ENCODE data around the gene TCP10L. TPM values are rescaled to one million over a fixed set of nuclear protein-coding genes. Genes with fewer than 3 reads are reported as not detected.
A peak's percentile ranks its signal among the peaks of the same experiment; 100 is the strongest.

Gene TCP10L
- total and polyA plus RNA-seq, 2 of the 13 experiments (the other 11 are each of a cell fraction or from before 2014, with no cell fraction given), result 0.90 to 2.4 TPM

DNA sequence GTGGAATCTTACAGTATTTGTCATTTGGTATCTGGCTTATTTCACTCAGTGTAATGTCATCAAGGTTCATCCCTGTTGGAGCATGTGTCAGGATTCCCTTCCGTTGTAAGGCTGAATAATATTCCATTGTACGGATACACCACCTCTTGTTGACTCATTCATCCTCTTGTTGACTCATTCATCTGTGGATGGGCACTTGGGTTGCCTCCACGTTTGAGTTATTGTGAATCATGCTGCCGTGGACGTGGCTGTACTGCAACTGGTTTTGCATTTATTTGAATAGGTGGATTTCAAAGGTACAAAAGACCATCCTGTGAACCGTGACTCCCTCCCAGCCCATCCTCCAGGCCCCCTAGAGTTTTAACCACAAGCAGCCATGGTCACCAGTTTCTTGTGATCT lies 11.9 kb upstream of the TCP10L start (continued):
- TF ChIP-seq ZNF30 (CRISPR knock-in tag; IDR thresholded peaks at IDR 0.05) (no peak), ZNF17 (CRISPR knock-in tag; IDR thresholded peaks at IDR 0.05) (no peak), NFIC (IDR thresholded peaks at IDR 0.05; ENCODE audit: low read length) (peak; percentile 56; the same call in 1 of the 2 replicates), NR1H2 (CRISPR knock-in tag; IDR thresholded peaks at IDR 0.05; ENCODE audit: borderline replicate concordance, low read depth) (no peak), MXD4 (CRISPR knock-in tag; IDR thresholded peaks at IDR 0.05) (no peak), ZNF264 (CRISPR knock-in tag; IDR thresholded peaks at IDR 0.05) (no peak), CAMTA2 (CRISPR knock-in tag; IDR thresholded peaks at IDR 0.05; ENCODE audit: borderline replicate concordance) (no peak), ZNF788 (CRISPR knock-in tag; IDR thresholded peaks at IDR 0.05; ENCODE audit: borderline replicate concordance) (peak; percentile 72; the same call in 1 of the 2 replicates), POLR2AphosphoS2 (IDR thresholded peaks at IDR 0.05; ENCODE audit: low read depth, low read length) (no peak), ZFP62 (CRISPR knock-in tag; IDR thresholded peaks at IDR 0.05) (no peak), ZNF562 (CRISPR knock-in tag; IDR thresholded peaks at IDR 0.05; ENCODE audit: borderline replicate concordance) (no peak), BORCS8-MEF2B (CRISPR knock-in tag; IDR thresholded peaks at IDR 0.05) (no peak), ZBTB7A (CRISPR knock-in tag; IDR thresholded peaks at IDR 0.05) (no peak), NFYB (CRISPR knock-in tag; IDR thresholded peaks at IDR 0.05) (no peak), RCOR2 (CRISPR knock-in tag; IDR thresholded peaks at IDR 0.05) (peak; percentile 83), MEIS1 (CRISPR knock-in tag; IDR thresholded peaks at IDR 0.05; ENCODE audit: borderline replicate concordance) (no peak), CBFB (CRISPR knock-in tag; IDR thresholded peaks at IDR 0.05) (no peak), MTF1 (CRISPR knock-in tag; IDR thresholded peaks at IDR 0.05) (no peak), ZSCAN12 (CRISPR knock-in tag; IDR thresholded peaks at IDR 0.05) (no peak), ZNF446 (CRISPR knock-in tag; IDR thresholded peaks at IDR 0.05) (no peak), KDM5B (CRISPR knock-in tag; IDR thresholded peaks at IDR 0.05; ENCODE audit: borderline replicate concordance) (no peak), SALL1 (CRISPR knock-in tag; IDR thresholded peaks at IDR 0.05) (peak; percentile 56), PHF5A (CRISPR knock-in tag; IDR thresholded peaks at IDR 0.05; ENCODE audit: low read depth, unreplicated experiment) (no peak), MAZ (IDR thresholded peaks at IDR 0.05; ENCODE audit: borderline replicate concordance, low read depth, low read length) (no peak), MAZ (CRISPR knock-in tag; IDR thresholded peaks at IDR 0.05; ENCODE audit: low read depth) (no peak), ZFP36L2 (CRISPR knock-in tag; IDR thresholded peaks at IDR 0.05) (no peak)
- TF ChIP-seq, protein P1, sequence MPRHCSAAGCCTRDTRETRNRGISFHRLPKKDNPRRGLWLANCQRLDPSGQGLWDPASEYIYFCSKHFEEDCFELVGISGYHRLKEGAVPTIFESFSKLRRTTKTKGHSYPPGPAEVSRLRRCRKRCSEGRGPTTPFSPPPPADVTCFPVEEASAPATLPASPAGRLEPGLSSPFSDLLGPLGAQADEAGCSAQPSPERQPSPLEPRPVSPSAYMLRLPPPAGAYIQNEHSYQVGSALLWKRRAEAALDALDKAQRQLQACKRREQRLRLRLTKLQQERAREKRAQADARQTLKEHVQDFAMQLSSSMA (CRISPR knock-in tag; IDR thresholded peaks at IDR 0.05), result no peak
- TF ChIP-seq, protein P2, sequence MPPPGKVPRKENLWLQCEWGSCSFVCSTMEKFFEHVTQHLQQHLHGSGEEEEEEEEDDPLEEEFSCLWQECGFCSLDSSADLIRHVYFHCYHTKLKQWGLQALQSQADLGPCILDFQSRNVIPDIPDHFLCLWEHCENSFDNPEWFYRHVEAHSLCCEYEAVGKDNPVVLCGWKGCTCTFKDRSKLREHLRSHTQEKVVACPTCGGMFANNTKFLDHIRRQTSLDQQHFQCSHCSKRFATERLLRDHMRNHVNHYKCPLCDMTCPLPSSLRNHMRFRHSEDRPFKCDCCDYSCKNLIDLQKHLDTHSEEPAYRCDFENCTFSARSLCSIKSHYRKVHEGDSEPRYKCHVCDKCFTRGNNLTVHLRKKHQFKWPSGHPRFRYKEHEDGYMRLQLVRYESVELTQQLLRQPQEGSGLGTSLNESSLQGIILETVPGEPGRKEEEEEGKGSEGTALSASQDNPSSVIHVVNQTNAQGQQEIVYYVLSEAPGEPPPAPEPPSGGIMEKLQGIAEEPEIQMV (CRISPR knock-in tag; IDR thresholded peaks at IDR 0.05; ENCODE audit: low read depth), result no peak
- TF ChIP-seq, protein P3, sequence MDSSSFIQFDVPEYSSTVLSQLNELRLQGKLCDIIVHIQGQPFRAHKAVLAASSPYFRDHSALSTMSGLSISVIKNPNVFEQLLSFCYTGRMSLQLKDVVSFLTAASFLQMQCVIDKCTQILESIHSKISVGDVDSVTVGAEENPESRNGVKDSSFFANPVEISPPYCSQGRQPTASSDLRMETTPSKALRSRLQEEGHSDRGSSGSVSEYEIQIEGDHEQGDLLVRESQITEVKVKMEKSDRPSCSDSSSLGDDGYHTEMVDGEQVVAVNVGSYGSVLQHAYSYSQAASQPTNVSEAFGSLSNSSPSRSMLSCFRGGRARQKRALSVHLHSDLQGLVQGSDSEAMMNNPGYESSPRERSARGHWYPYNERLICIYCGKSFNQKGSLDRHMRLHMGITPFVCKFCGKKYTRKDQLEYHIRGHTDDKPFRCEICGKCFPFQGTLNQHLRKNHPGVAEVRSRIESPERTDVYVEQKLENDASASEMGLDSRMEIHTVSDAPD (CRISPR knock-in tag; IDR thresholded peaks at IDR 0.05), result no peak
- TF ChIP-seq, protein P4, sequence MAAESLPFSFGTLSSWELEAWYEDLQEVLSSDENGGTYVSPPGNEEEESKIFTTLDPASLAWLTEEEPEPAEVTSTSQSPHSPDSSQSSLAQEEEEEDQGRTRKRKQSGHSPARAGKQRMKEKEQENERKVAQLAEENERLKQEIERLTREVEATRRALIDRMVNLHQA (CRISPR knock-in tag; IDR thresholded peaks at IDR 0.05), result no peak
- TF ChIP-seq, protein P5, sequence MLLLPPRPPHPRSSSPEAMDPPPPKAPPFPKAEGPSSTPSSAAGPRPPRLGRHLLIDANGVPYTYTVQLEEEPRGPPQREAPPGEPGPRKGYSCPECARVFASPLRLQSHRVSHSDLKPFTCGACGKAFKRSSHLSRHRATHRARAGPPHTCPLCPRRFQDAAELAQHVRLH (CRISPR knock-in tag; IDR thresholded peaks at IDR 0.05; ENCODE audit: borderline replicate concordance, low read depth), result no peak

Measured in HepG2 (cell line).